Medulla oblongata (tissue), 1 donor: ENCODE results near the gene FAM13A.
"Not testable (repeated sequence)": the region's sequence is repeated elsewhere in the genome, so short reads cannot be mapped to it uniquely, and the experiment has no call there.

Experiments
- DNase-seq: peaks from one replicate; pipeline ENCODE4 v3.0.0-alpha.2; 2015; ENCODE audit errors: extremely low spot score

Gene FAM13A

GRCh38 chr4:89042055-89042454 lies 14.9 kb downstream of the FAM13A start:
- no peak for DNase-seq

GRCh38 chr4:89039730-89040338 lies 17.2 kb downstream of the FAM13A start:
- no peak for DNase-seq

GRCh38 chr4:89036535-89036934 lies 20.4 kb downstream of the FAM13A start:
- no peak for DNase-seq

DNA sequence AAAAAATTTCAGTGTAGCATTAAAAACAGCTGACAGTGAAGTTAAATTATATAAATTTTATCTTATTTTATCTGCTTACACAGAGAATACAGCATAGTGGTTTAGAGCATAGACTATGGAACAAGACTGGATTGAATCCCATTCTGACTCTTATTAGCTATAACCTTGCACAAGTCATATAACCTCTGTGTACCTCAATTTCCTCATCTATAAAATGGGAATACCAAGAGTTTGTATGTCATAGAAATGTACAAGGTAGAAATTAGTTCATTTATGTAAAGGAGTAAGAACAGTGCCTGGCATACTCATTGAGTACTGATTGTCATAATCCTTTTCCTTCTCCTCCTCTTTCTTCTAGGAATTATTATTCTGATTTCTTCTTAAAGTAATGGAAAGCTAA lies 25.7 kb downstream of the FAM13A start:
- no peak for DNase-seq

DNA sequence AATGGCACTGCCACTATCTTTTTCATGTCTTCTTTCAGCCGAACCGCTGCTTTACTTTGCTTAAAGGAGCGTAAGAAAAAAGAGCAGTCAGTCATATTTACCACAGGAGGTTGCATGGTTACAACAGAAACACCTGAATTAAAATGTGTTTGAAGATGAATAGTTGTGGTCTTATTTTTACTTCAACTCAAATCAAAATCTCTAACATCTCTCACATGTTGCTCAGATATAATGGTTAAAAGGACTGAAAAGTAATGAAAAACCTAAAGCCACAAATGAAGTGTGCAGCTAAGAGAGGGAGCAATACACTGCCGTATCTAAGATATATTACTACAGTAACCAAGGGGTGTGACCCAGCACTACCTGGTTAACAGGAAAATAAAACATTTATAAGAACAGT lies 27.4 kb downstream of the FAM13A start:
- DNase-seq: no peak

DNA sequence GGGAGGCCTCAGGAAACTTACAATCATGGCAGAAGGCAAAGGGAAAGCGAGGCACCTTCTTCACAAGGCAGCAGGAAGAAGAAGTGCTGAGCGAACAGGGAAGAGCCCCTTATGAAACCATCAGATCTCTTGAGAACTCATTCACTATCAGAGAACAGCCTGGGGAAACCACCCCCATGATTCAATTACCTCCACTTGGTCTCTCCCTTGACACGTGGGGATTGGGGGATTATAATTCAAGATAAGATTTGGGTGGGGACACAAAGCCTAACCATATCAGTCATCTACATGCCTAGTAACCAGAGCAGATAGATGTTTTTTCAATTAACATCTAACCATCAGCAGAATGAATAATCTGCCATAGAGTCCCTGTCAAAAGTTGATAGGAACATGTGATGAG lies 30.4 kb downstream of the FAM13A start:
- DNase-seq: no peak

DNA sequence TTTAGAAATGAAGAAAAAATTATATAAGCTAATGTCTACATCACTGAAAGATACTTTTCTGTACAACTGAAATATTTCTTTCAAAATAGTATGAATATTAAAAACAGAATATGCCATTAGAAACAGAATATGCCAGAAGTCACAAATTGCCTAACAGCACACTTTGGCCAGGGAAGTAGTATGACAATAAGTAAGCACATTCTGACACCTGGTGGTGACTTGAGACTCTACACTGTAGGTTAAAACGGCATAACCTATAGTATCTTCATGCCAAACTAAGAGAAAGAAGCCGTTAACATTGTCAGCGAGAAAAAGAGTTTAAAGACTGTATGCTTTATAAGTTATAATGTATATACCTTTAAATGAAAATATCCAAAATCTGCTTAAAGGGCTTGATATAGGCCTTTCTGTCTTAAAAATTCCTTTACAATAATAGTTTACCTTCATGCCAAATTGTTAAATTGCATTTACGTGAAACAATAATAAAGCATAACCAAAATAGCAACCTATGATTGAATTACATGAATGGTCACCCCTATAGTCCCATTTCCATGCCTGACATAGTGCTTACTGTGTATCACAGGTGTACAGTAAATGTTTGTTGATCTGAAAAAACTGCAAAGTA lies 32.8 kb downstream of the FAM13A start:
- peak; percentile 92 for DNase-seq

GRCh38 chr4:89023140-89023539 lies 33.8 kb downstream of the FAM13A start:
- DNase-seq: no peak

DNA sequence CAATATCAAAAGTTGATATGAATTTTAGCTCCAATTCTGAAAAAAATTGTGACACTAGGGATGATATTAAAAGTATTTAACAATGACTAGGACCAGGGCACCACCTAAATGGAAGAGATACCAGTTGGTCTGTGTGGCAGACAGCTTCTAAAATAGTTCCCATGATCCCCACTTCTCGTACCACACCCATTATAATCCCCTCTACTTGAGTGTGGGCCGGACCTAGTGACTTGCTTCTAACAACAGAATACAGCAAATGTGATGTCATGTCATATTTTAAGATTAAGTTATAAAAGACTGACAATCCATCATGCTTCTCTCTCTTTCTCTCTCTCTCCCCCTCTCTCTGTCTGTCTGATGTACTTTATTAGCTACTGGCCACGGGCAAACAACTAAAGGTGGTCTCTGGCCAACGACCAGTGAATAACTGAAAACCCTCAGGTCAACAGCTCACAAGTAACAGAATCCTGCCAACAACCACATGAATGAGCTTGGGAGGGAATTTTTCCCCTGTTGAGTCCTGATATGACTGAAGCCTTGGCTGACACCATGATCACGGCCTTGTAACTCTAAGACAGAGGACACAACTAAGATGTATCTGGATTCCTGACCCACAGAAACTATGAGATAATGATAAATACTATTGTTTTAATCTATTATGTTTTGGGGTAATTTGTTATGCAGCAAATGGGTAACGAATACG lies 34.4 kb downstream of the FAM13A start:
- no peak for DNase-seq

DNA sequence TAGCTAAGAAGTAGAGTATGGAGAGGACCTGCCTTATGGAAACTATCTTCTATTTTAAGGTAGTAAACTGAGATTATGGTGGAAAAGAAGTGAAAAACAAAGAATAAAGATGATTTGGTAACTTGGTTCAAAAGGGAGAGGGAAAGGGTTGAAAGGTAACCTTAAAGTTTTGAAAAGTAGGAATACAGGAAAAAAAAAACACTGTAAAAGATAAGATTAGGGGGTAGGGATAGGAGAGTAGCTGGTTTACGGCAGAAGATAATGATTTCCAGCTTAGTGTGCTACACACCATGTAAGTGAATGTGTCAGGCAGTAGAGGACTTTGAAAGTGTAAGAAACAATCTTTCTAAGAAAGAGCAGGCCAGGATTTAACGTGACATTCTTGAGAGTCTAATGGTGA lies 35.3 kb downstream of the FAM13A start:
- no peak for DNase-seq

DNA sequence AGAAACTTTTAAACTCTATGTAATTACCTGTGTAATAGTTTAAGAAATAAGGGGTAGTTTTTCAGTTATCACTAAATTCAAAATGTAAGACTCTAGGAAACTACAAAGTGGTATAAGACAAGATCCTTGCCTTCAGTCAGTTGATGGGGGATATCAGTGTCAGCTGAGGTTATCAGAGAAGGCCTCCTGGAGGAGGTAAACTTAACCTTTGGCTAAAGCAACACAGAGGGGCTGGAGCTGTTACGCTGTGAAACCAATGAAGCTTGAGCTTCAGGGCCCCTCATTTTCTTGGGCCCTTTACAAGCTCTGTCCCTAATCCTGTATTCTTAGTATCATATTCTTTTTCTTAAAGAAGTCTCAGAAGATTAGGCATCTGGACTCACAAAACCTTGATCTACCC lies 35.9 kb downstream of the FAM13A start:
- DNase-seq: no peak

DNA sequence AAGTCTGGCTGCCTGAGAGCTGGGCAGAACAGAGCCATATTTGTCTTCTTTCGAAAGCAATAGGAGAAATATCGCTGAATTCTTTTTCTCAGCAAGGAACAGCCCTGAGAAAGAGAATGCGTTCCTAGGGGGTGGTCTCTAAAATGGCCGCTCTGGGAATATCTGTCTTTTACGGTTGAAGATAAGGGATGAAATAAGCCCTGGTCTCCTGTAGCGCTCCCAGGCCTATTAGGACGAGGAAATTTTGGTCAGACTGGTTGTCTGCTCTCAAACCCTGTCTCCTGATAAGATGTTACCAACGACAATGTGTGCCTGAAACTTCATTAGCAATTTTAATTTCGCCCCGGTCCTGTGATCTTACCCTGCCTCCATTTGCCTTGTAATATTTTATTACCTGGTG lies 42.1 kb downstream of the FAM13A start:
- DNase-seq: not testable (repeated sequence)

GRCh38 chr4:89009761-89010369 lies 47.1 kb downstream of the FAM13A start:
- no peak for DNase-seq

DNA sequence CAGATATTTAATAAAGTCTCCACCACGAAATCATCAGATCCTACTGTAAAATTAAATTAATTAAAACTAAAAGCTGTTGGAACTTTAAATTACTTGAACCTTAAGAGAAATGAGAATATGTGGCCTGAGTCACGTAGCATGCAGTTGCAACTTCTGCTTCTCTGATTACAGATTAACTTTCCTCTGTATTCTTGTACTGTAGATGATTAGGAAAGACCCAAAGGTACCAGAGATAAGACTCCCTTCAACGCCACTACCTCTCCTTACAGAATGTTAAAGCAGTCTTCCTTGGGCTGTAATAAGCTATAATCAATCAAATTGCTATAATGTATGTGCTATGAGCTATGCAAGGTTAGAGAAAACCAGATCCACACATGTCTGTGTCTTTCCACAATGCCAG lies 47.9 kb downstream of the FAM13A start:
- no peak for DNase-seq

DNA sequence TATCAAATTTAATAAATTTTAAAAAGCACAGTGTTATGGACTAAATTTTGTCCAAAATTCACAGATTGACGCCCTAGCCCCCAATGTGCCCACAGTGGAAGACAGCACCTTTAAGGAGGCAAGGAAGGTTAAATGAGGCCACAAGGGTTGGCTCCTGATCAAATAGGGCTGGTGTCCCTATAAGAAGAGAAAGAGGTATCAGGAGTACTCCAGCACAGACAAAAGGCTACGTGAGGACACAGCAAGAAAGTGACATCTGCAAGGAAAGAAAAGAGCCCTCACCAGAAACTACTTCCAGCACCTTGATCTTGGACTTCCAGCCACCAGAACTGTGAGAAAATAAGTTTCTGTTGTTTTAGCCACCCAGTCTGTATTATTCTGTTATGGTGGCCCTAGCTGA lies 48.8 kb downstream of the FAM13A start:
- no peak for DNase-seq

DNA sequence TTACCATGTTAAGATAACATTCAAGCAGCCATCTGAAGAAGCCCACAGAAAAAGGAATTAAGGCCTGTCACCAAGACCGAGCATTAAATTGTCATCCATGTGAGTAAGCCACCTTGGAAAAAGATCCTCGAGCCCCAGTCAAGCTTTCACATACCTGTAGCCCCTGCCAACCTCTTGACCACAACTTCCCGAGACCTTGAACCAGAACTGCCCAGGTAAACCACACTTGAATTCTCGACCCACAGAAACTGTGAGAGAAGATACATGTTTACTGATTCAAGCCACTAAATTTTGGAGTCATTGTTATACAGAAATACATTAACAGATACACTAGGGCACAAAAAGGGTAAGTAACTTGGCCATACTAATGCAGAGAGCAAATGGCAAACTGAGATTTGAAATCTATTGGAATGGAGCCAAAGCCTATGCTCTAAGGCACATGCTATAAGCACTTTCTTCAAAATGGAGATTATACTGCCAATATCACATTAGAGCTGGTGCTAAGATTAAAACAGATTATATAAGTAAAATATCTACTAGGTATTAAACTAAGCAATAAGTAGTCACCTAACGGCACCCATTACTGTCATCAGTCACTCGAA lies 49.5 kb downstream of the FAM13A start:
- DNase-seq: no peak

DNA sequence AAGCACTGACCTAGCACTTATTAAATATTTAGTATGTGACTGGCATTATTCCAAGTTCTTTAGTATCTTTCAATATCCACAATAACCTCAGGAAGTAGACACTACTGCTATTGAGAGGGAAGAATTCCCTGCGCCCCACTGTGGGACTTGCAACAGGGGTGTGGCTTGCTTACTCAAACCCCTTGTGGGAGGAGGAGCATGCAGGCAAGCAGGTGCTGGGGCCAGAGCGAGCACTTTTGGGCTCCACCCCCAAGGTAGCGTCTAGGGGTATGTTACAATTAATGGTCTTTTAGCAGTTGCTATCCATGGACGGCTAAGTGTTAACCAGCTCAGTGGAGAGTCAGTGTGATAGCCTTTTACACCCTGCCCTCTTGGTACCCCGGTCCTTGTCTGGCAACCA lies 50.7 kb downstream of the FAM13A start:
- no peak for DNase-seq

DNA sequence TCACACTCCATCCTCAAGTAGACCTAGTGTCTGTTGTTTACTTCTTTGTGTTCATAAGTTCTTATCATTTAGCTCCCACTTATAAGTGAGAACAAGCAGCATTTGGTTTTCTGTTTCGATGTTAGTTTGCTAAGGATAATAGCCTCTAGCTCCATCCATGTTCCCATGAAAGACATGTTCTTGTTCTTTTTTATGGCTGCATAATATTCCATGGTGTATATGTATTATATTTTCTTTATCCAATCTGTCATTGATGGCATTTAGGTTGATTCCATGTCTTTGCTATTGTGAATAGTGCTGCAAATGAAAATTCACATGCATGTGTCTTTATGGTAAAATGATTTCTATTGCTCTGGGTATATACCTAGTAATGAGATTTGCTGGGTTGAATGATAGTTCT lies 51.9 kb downstream of the FAM13A start:
- DNase-seq: not testable (repeated sequence)

DNA sequence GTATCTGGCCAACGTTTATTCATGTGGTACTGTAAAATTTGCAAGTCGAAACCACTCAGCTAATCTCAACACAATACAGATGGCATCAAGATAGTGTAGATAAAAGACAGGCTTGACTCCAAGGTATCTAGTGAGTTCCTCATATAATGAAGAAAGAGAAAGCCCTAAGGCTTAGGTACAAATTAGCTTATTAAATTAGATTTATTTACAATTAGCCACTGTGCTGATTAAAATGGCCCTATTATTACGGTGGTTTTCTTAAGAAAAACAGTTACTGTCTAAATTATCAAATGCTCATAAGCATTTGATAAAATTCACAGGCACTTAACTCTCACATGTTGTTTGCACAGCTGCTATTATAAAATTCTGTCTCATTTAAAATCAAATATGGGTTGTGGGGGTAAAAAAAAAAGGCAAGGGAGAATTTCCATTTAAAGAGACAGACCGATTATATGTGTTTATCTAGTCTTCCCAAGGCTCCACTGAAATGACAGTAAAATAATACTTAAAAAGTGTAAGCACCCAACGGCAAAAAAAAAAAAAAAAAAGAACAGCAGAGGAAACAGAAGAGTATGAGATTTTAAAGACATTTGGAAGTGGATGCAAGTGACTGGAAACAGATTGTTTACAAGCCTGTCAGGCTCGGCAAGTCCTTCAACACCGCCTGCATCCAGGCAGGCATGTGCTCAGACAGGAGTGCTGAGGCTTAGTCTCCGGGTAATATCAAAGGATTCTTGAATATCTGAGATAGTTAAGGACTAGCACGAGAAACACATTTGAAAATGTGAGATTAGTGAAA lies 55.1 kb downstream of the FAM13A start:
- DNase-seq: no peak

- no peak for DNase-seq
These were observed 56.1 kb downstream of the FAM13A start for GRCh38 chr4:89000844-89001360.

DNA sequence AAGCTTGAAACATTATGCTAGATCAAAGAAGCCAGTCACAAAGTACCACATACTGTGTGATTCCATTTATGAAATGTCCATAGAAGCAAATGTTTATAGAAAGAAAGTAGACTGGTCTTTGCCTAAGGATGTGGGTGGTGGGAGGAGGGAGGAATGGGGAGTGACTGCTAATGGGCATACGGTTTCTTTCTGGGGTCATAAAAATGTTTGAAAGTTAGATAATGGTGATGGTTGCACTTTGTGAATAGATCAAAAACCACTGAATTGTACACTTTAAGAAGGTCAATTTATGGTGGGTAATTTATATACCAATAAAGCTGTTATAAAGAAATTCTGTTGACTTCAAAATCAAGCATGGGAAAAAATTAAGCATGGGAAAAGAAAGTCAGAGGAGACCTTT lies 56.6 kb downstream of the FAM13A start:
- DNase-seq: no peak
